SK-N-SH (cell line): ENCODE data around the gene CEP131. TPM values are rescaled to one million over a fixed set of nuclear protein-coding genes. Genes with fewer than 3 reads are reported as not detected.

ENCODE experiments used
- CTCF ChIA-PET: fragments of 300-600, 350-600 bp; formaldehyde crosslinking; extraction: SDS; loops from one replicate; lab custom pipeline; 2021; lab: Yijun Ruan, JAX
- POLR2A ChIA-PET: fragments of 350-600 bp; sonication (Branson Sonifier 250); formaldehyde crosslinking; extraction: SDS; loops from one replicate; lab custom pipeline; 2020; ENCODE audit warnings: antibody characterized with exemption, inconsistent platforms; lab: Yijun Ruan, JAX
- DNase-seq: peaks from one replicate; pipeline ENCODE4 v3.0.0; 2012
- H2AFZ ChIP-seq: fragments of 200-600 bp; sonication (generic); 2 replicates; pipeline ENCODE4 v1.8.1; 2016; ENCODE audit warnings: antibody characterized with exemption, mild to moderate bottlenecking, low read depth
- H3F3A ChIP-seq: fragments of 200-600 bp; sonication (generic); replicated peaks from 2 replicates; pipeline ENCODE3; 2016; ENCODE audit warnings: antibody characterized with exemption, mild to moderate bottlenecking; ENCODE audit not compliant: insufficient read depth
- H3K27ac ChIP-seq, 2 experiments: fragments of 200-500 bp in 1 of 2; fragments of 200-600 bp in 1 of 2; sonication (Bioruptor generic) in 1 of 2; sonication (generic), shearing (Covaris generic) in 1 of 2; 2 replicates each; pipeline versions ENCODE4 v1.5.1 to v1.6.1; 2014 to 2016; ENCODE audit warnings: low read depth in 2 of 2, inconsistent platforms in 1 of 2, low read length in 1 of 2, mild to moderate bottlenecking in 1 of 2, mixed read lengths in 1 of 2
- H3K27me3 ChIP-seq: fragments of 200-600 bp; sonication (generic), shearing (Covaris generic); 2 replicates; pipeline ENCODE4 v1.6.1; 2016; ENCODE audit warnings: mixed run types; ENCODE audit not compliant: insufficient read depth
- H3K36me3 ChIP-seq, 2 experiments: fragments of 200-500 bp in 1 of 2; fragments of 200-600 bp in 1 of 2; sonication (Bioruptor generic) in 1 of 2; sonication (generic) in 1 of 2; replicated peaks in 1 of 2; 2 replicates each; pipeline versions ENCODE3 to v1.5.1; 2014 to 2016; ENCODE audit warnings: low read length in 1 of 2, mild to moderate bottlenecking in 1 of 2; ENCODE audit not compliant: insufficient read depth in 2 of 2, control insufficient read depth in 1 of 2
- H3K4me1 ChIP-seq, 2 experiments: fragments of 200-500 bp in 1 of 2; fragments of 200-600 bp in 1 of 2; sonication (Bioruptor generic) in 1 of 2; sonication (generic), shearing (Covaris generic) in 1 of 2; 2 replicates each; pipeline versions ENCODE4 v1.5.1 to v1.6.1; 2014 to 2016; ENCODE audit warnings: low read depth in 1 of 2, low read length in 1 of 2, mixed run types in 1 of 2; ENCODE audit not compliant: insufficient read depth in 2 of 2, control insufficient read depth in 1 of 2
- H3K4me2 ChIP-seq: fragments of 200-600 bp; sonication (generic), shearing (Covaris generic); 2 replicates; pipeline ENCODE4 v1.6.1; 2017; ENCODE audit warnings: mixed run types
- H3K4me3 ChIP-seq, 2 experiments: fragments of 200-500 bp in 1 of 2; fragments of 200-600 bp in 1 of 2; sonication (Bioruptor generic) in 1 of 2; sonication (generic), shearing (Covaris generic) in 1 of 2; 2 replicates each; pipeline versions ENCODE4 v1.5.1 to v1.8.1; 2014 to 2016; ENCODE audit warnings: low read depth in 2 of 2, inconsistent platforms in 1 of 2, low read length in 1 of 2, mild to moderate bottlenecking in 1 of 2, mixed read lengths in 1 of 2, moderate library complexity in 1 of 2
- H3K79me2 ChIP-seq: fragments of 200-600 bp; sonication (generic); 2 replicates; pipeline ENCODE4 v1.8.1; 2017; ENCODE audit warnings: mild to moderate bottlenecking; ENCODE audit not compliant: insufficient read depth
- H3K9ac ChIP-seq: fragments of 200-600 bp; sonication (generic); 2 replicates; pipeline ENCODE4 v1.6.1; 2017; ENCODE audit warnings: mixed run types
- H3K9me2 ChIP-seq: fragments of 200-600 bp; sonication (generic); 2 replicates; pipeline ENCODE4 v1.6.1; 2017; ENCODE audit warnings: mixed run types
- H3K9me3 ChIP-seq: fragments of 200-600 bp; sonication (generic); 2 replicates; pipeline ENCODE4 v1.6.1; 2017; ENCODE audit warnings: mixed run types, mild to moderate bottlenecking, moderate library complexity
- H4K20me1 ChIP-seq: fragments of 200-600 bp; sonication (generic); 2 replicates; pipeline ENCODE4 v1.6.1; 2017; ENCODE audit warnings: mild to moderate bottlenecking, mixed run types; ENCODE audit not compliant: insufficient read depth
- GABPA ChIP-seq: IDR thresholded peaks from 2 replicates; pipeline ENCODE4 v1.4.0; 2012; ENCODE audit warnings: low read depth, mild to moderate bottlenecking
- IRF3 ChIP-seq: fragments of 150-350 bp; IDR thresholded peaks from 2 replicates; pipeline ENCODE4 v1.6.1; 2016; ENCODE audit warnings: mild to moderate bottlenecking, low read depth, low read length
- MEF2A ChIP-seq: IDR thresholded peaks from 2 replicates; pipeline ENCODE4 v1.4.0; 2012; ENCODE audit warnings: low read depth, borderline replicate concordance
- SIN3A ChIP-seq: IDR thresholded peaks from 2 replicates; pipeline ENCODE4 v1.6.1; 2012; ENCODE audit warnings: low read depth, mild to moderate bottlenecking, low read length, moderate library complexity, borderline replicate concordance
- SMC3 ChIP-seq: IDR thresholded peaks from 2 replicates; pipeline ENCODE4 v1.6.1; 2012; ENCODE audit warnings: low read depth, low read length, improper control_type of control experiment
- TCF12 ChIP-seq: IDR thresholded peaks from 2 replicates; pipeline ENCODE4 v1.4.0; 2012
- TEAD4 ChIP-seq: IDR thresholded peaks from 2 replicates; pipeline ENCODE4 v1.4.0; 2012; ENCODE audit warnings: mild to moderate bottlenecking, borderline replicate concordance; ENCODE audit not compliant: insufficient read depth
- USF2 ChIP-seq: fragments of 150-350 bp; IDR thresholded peaks from 2 replicates; pipeline ENCODE4 v1.6.1; 2017; ENCODE audit warnings: antibody characterized with exemption, low read length, low read depth, borderline replicate concordance
- WGBS: methylation state at CpG from one replicate; pipeline ENCODE4 v1.1.6; 2017; ENCODE audit warnings: low lambda C conversion rate; 5-methylcytosine and 5-hydroxymethylcytosine counted together
- polyA plus RNA-seq, 3 experiments: library from polyadenylated mRNA; depleted of rRNA; stranded (reverse); fragments of >200 nt; gene quantifications; 2 replicates each; pipeline ENCODE4 v1.2.3, GENCODE V29; 2012
- TF ChIP-seq, protein P1 (sequence below): fragments of 200-600 bp; sonication (generic); IDR thresholded peaks from 2 replicates; pipeline ENCODE4 v1.6.1; 2017; ENCODE audit warnings: antibody characterized with exemption, mild to moderate bottlenecking, moderate library complexity
- TF ChIP-seq, protein P2 (sequence below): IDR thresholded peaks from 2 replicates; pipeline ENCODE4 v1.4.0; 2012; ENCODE audit warnings: low read depth, borderline replicate concordance

CEP131 gene
- polyA plus RNA-seq, 1 of the 3 experiments (the other 2 are of a cell fraction) = 34.8 TPM

- H3K4me3 ChIP-seq = no peak overlapping the region
- H3K9ac ChIP-seq = no peak overlapping the region
- no peak overlapping the region for H3K4me2 ChIP-seq
- 82% methylated on average over 6 of the region's 8 CpGs for WGBS
- H3K9me3 ChIP-seq = 0 out of 2 replicates have a peak, but pooled peaks cover 7% of the 10 kb centered on the region
- H3K27ac ChIP-seq = no peak overlapping the region
- H3K9me2 ChIP-seq = no peaks in the 10 kb centered on the region
- H3F3A ChIP-seq = peaks cover 3% of the 10 kb centered on the region
- H4K20me1 ChIP-seq = no peaks in the 10 kb centered on the region
- H3K79me2 ChIP-seq = no peaks in the 10 kb centered on the region
- no peak overlapping the region for H2AFZ ChIP-seq
- no peak for DNase-seq
- POLR2A ChIA-PET = no interaction called here
- no peaks in the 10 kb centered on the region for H3K36me3 ChIP-seq
- H3K27me3 ChIP-seq = peaks cover 9% of the 10 kb centered on the region; the same call in 1 of the 2 replicates
- H3K4me1 ChIP-seq = peaks cover 0 to under 1% of the 10 kb centered on the region in 2 experiments; a peak in 1 of 4 replicates
- TF ChIP-seq USF2 (no peak), TEAD4 (no peak), TCF12 (no peak), IRF3 (no peak), SIN3A (no peak), MEF2A (no peak), SMC3 (no peak), GABPA (no peak)
- TF ChIP-seq, protein P1, sequence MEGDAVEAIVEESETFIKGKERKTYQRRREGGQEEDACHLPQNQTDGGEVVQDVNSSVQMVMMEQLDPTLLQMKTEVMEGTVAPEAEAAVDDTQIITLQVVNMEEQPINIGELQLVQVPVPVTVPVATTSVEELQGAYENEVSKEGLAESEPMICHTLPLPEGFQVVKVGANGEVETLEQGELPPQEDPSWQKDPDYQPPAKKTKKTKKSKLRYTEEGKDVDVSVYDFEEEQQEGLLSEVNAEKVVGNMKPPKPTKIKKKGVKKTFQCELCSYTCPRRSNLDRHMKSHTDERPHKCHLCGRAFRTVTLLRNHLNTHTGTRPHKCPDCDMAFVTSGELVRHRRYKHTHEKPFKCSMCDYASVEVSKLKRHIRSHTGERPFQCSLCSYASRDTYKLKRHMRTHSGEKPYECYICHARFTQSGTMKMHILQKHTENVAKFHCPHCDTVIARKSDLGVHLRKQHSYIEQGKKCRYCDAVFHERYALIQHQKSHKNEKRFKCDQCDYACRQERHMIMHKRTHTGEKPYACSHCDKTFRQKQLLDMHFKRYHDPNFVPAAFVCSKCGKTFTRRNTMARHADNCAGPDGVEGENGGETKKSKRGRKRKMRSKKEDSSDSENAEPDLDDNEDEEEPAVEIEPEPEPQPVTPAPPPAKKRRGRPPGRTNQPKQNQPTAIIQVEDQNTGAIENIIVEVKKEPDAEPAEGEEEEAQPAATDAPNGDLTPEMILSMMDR = no peak
- TF ChIP-seq, protein P2, sequence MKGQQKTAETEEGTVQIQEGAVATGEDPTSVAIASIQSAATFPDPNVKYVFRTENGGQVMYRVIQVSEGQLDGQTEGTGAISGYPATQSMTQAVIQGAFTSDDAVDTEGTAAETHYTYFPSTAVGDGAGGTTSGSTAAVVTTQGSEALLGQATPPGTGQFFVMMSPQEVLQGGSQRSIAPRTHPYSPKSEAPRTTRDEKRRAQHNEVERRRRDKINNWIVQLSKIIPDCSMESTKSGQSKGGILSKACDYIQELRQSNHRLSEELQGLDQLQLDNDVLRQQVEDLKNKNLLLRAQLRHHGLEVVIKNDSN = no peak
- TF ChIP-seq, all 33 proteins: peak for 0
- CTCF ChIA-PET = interaction anchor here (0.8 to 1.6 kb wide), 4 partner anchors 17 to 35 kb away, joined by 3 to 9 read pairs (median 4); no protein-coding TSS in a partner anchor
Measured at GRCh38 chr17:81171941-81172340, 50.8 kb downstream of the CEP131 start.
